MM.1S (cell line): ENCODE measurements around the gene RAD23B.

ENCODE experiments used
- EZH2 ChIP-seq: fragments of 300-600 bp; sonication (generic); optimal IDR thresholded peaks from 2 replicates; pipeline ENCODE3; 2017; ENCODE audit warnings: low read depth, mild to moderate bottlenecking, antibody characterized with exemption, low read length, mixed read lengths
- EZH2phosphoT487 ChIP-seq: fragments of 300-600 bp; sonication (generic); IDR thresholded peaks from 2 replicates; pipeline ENCODE4 v1.6.1; 2018; ENCODE audit warnings: antibody characterized with exemption, low read length
- TF ChIP-seq, protein P1 (sequence below): fragments of 300-600 bp; sonication (generic); IDR thresholded peaks from 2 replicates; pipeline ENCODE4 v1.5.1; 2016; ENCODE audit warnings: antibody characterized with exemption, low read length, mixed read lengths

DNA sequence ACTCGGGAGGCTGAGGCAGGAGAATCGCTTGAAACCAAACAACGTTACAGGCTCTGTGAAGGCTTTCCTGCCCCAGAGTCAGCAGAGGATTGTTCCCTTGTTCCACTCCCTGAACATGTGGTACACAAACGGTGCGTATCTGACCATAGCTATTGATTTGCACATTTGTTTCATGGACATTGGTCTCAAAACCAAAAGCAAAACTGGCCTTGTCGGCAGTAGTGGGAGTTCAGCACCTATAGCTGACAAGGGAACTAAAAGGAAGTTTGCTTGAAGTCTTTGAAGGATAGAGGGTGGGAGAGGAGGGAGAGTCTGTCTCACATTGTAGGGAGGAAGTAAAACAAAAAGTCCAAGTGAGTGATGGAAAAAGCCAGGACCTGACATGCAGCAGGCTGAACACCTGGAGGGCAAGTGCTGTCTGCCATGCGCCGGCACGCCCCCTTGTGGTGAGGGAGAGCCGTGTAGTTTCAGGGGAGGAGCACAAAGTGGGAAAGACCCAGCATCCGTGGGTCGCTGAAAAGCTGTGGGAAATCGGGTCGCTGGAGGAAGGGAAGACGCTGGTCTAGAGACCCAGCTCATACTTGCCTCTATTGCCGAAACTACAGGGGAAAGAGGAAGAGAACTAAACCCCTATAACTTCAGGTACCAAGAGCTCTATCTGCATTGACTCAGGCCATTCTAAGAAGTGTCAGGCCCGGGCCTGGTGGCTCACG is 58.0 kb downstream of the RAD23B start:
- TF ChIP-seq, protein P1, sequence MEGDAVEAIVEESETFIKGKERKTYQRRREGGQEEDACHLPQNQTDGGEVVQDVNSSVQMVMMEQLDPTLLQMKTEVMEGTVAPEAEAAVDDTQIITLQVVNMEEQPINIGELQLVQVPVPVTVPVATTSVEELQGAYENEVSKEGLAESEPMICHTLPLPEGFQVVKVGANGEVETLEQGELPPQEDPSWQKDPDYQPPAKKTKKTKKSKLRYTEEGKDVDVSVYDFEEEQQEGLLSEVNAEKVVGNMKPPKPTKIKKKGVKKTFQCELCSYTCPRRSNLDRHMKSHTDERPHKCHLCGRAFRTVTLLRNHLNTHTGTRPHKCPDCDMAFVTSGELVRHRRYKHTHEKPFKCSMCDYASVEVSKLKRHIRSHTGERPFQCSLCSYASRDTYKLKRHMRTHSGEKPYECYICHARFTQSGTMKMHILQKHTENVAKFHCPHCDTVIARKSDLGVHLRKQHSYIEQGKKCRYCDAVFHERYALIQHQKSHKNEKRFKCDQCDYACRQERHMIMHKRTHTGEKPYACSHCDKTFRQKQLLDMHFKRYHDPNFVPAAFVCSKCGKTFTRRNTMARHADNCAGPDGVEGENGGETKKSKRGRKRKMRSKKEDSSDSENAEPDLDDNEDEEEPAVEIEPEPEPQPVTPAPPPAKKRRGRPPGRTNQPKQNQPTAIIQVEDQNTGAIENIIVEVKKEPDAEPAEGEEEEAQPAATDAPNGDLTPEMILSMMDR, result peak; percentile 97
- TF ChIP-seq EZH2, result no peak
- TF ChIP-seq EZH2phosphoT487, result no peak
